HCT116 (cell line): Measurements from ENCODE around the gene CASP12. TPM values are rescaled to one million over a fixed set of nuclear protein-coding genes. Genes with fewer than 3 reads are reported as not detected.

Experiments
- ATAC-seq: fragments of 200-7000 bp; cut with Tn5 transposase; 2 replicates; pipeline ENCODE4 v1.9.1; 2020; ENCODE audit warnings: mild to moderate bottlenecking, moderate library complexity
- BruUV-seq: library from RNA; stranded (reverse); fragments of 400-500 nt; replicated peaks from 2 replicates; lab custom pipeline; 2021; lab: Mats Ljungman, UMichigan
- CTCF ChIA-PET: fragments of 300-600 bp; sonication (Branson Sonifier 250); formaldehyde crosslinking; loops from one replicate; lab custom pipeline; 2021; ENCODE audit warnings: antibody characterized with exemption; lab: Charles Lee
- POLR2A ChIA-PET: fragments of 300-600, 350-600 bp; sonication (Branson Sonifier 250); formaldehyde crosslinking; loops from one replicate; lab custom pipeline; 2021; ENCODE audit warnings: antibody characterized with exemption; lab: Charles Lee
- RAD21 ChIA-PET, 2 experiments: fragments of 300-600 bp; sonication (Branson Sonifier 250); formaldehyde crosslinking; loops; one replicate each; lab custom pipeline; 2023; ENCODE audit warnings: low total read pairs in 2 of 2; ENCODE audit not compliant: uncharacterized antibody in 2 of 2, unreplicated experiment in 2 of 2, low non-redundant PET in 1 of 2; lab: Charles Lee
- DNase-seq: peaks from one replicate; pipeline ENCODE4 v3.0.0-alpha.2; 2010; ENCODE audit warnings: low read depth, low spot score
- H2AFZ ChIP-seq: fragments of 200-600 bp; shearing (Covaris generic), sonication (generic); 2 replicates; pipeline ENCODE4 v1.6.1; 2017; ENCODE audit warnings: low read depth, mixed run types, mixed read lengths, antibody characterized with exemption, low read length; ENCODE audit not compliant: poor library complexity, severe bottlenecking
- H3K27ac ChIP-seq: 2 replicates; pipeline ENCODE4 v1.5.1; 2012; ENCODE audit warnings: low read depth, low read length
- H3K27me3 ChIP-seq: fragments of 200-600 bp; sonication (generic); 2 replicates; pipeline ENCODE4 v1.6.1; 2016; ENCODE audit warnings: mixed run types, low read length, mixed read lengths; ENCODE audit not compliant: insufficient read depth
- H3K36me3 ChIP-seq, 2 experiments: fragments of 200-500 bp in 1 of 2; fragments of 200-600 bp in 1 of 2; sonication (Bioruptor generic) in 1 of 2; sonication (generic) in 1 of 2; 2 replicates each; pipeline versions ENCODE4 v1.5.1 to v1.6.1; 2014 to 2016; ENCODE audit warnings: low read length in 2 of 2, inconsistent platforms in 1 of 2, mixed read lengths in 1 of 2, mixed run types in 1 of 2; ENCODE audit not compliant: insufficient read depth in 2 of 2, control insufficient read depth in 1 of 2
- H3K4me1 ChIP-seq, 2 experiments: fragments of 200-600 bp in 1 of 2; sonication (generic) in 1 of 2; 2 replicates each; pipeline versions ENCODE4 v1.5.1 to v1.6.1; 2012 to 2017; ENCODE audit warnings: low read length in 2 of 2, inconsistent platforms in 1 of 2, mild to moderate bottlenecking in 1 of 2, mixed read lengths in 1 of 2, mixed run types in 1 of 2, moderate library complexity in 1 of 2; ENCODE audit not compliant: insufficient read depth in 2 of 2, control insufficient read depth in 1 of 2
- H3K4me2 ChIP-seq: fragments of 200-600 bp; sonication (generic); 2 replicates; pipeline ENCODE4 v1.6.1; 2017; ENCODE audit warnings: mixed run types, low read length, mixed read lengths
- H3K4me3 ChIP-seq, 2 experiments: fragments of 200-600 bp in 1 of 2; sonication (generic) in 1 of 2; replicated peaks in 1 of 2; 2 replicates each; pipeline ENCODE4 v1.5.1; 2011 to 2016; ENCODE audit warnings: low read length in 2 of 2, control low read depth in 1 of 2, low read depth in 1 of 2, mild to moderate bottlenecking in 1 of 2, mixed read lengths in 1 of 2, mixed run types in 1 of 2
- H3K79me2 ChIP-seq: fragments of 200-600 bp; sonication (generic); 2 replicates; pipeline ENCODE4 v1.6.1; 2017; ENCODE audit warnings: mild to moderate bottlenecking, mixed run types, low read length, moderate library complexity, mixed read lengths; ENCODE audit not compliant: insufficient read depth
- H3K9ac ChIP-seq: fragments of 200-600 bp; sonication (generic); 2 replicates; pipeline ENCODE4 v1.6.1; 2016; ENCODE audit warnings: low read length, mixed read lengths
- H3K9me2 ChIP-seq: fragments of 200-600 bp; sonication (generic), shearing (Covaris generic); 2 replicates; pipeline ENCODE4 v1.6.1; 2017; ENCODE audit warnings: mixed run types, mild to moderate bottlenecking, moderate library complexity; ENCODE audit not compliant: insufficient read depth
- H3K9me3 ChIP-seq, 2 experiments: fragments of 200-500 bp in 1 of 2; fragments of 200-600 bp in 1 of 2; sonication (Bioruptor generic) in 1 of 2; sonication (generic) in 1 of 2; 2 replicates each; pipeline ENCODE4 v1.6.1; 2014 to 2017; ENCODE audit warnings: low read length in 2 of 2, mixed read lengths in 2 of 2, inconsistent platforms in 1 of 2, low read depth in 1 of 2, mild to moderate bottlenecking in 1 of 2, mixed run types in 1 of 2, moderate library complexity in 1 of 2; ENCODE audit not compliant: control insufficient read depth in 1 of 2, insufficient read depth in 1 of 2
- H4K20me1 ChIP-seq: fragments of 200-600 bp; sonication (generic), shearing (Covaris generic); 2 replicates; pipeline ENCODE4 v1.6.1; 2017; ENCODE audit warnings: mixed run types, mild to moderate bottlenecking, moderate library complexity; ENCODE audit not compliant: insufficient read depth
- CBX3 ChIP-seq: IDR thresholded peaks from 2 replicates; pipeline ENCODE4 v1.6.1; 2012; ENCODE audit warnings: low read depth
- CTCF ChIP-seq, 3 experiments: fragments of 200-600 bp in 1 of 3; sonication (generic) in 1 of 3; IDR thresholded peaks in 2 of 3; conservative IDR thresholded peaks in 1 of 3; 2 replicates each; pipeline ENCODE4 v1.5.1; 2012 to 2017; ENCODE audit warnings: low read depth in 2 of 3, low read length in 2 of 3, antibody characterized with exemption in 1 of 3, borderline replicate concordance in 1 of 3, control low read depth in 1 of 3, mild to moderate bottlenecking in 1 of 3, mixed read lengths in 1 of 3, mixed run types in 1 of 3, moderate library complexity in 1 of 3; ENCODE audit not compliant: insufficient read depth in 1 of 3
- EGR1 ChIP-seq: IDR thresholded peaks from 2 replicates; pipeline ENCODE4 v1.6.1; 2012; ENCODE audit warnings: low read depth
- EZH2 ChIP-seq: fragments of 200-600 bp; sonication (generic); IDR thresholded peaks from 2 replicates; pipeline ENCODE4 v1.6.1; 2017; ENCODE audit warnings: antibody characterized with exemption, mixed run types
- MAX ChIP-seq: IDR thresholded peaks from 2 replicates; pipeline ENCODE4 v1.6.1; 2012
- POLR2A ChIP-seq: IDR thresholded peaks from 2 replicates; pipeline ENCODE4 v1.7.0; 2011; ENCODE audit warnings: borderline replicate concordance; ENCODE audit not compliant: insufficient read depth, insufficient read length; ENCODE audit errors: extremely low read depth
- RAD21 ChIP-seq: IDR thresholded peaks from 2 replicates; pipeline ENCODE4 v1.6.1; 2012; ENCODE audit warnings: low read depth, mild to moderate bottlenecking
- SRF ChIP-seq: IDR thresholded peaks from 2 replicates; pipeline ENCODE4 v1.6.1; 2012; ENCODE audit warnings: low read depth
- intact Hi-C: fragments of 100-400 bp; cut with micrococcal nuclease; formaldehyde crosslinking; loops from 2 replicates; pipeline ENCODE4 v1.10.0; 2022
- total RNA-seq: library from RNA; stranded (reverse); gene quantifications from one replicate; pipeline ENCODE4 v1.2.1, GENCODE V29; 2021; ENCODE audit not compliant: unreplicated experiment

The CASP12 gene
- total RNA-seq, 1 experiment from 2014 or later, result not detected

- TF ChIP-seq RAD21, result no peak
- no peak for TF ChIP-seq CBX3
- no peak for TF ChIP-seq SRF
- no peak for TF ChIP-seq CTCF (IDR thresholded peaks at IDR 0.05 in 2 of 3, conservative IDR thresholded peaks at IDR 0.05 in 1 of 3; ENCODE audit: borderline replicate concordance in 1 of 3, insufficient read depth in 1 of 3, low read depth in 2 of 3, low read length in 2 of 3)
Measured at GRCh38 chr11:104856607-104857006, 41.7 kb downstream of the CASP12 start (continued).

GRCh38 chr11:104855965-104856364 lies 42.3 kb downstream of the CASP12 start:
- no TSS peak for BruUV-seq

More at GRCh38 chr11:104855965-104856364, 42.3 kb downstream of the CASP12 start:
- H3K4me3 ChIP-seq, result no peak overlapping the region
- intact Hi-C loops, result no loop called here
- no peak overlapping the region for H3K9ac ChIP-seq
- H3K4me1 ChIP-seq, result no peaks in the 10 kb centered on the region
- ChIA-PET RAD21 (no interaction called here), CTCF (no interaction called here), POLR2A (no interaction called here)
- no peaks in the 10 kb centered on the region for H3K27me3 ChIP-seq
- H3K27ac ChIP-seq, result no peak overlapping the region
- no peaks in the 10 kb centered on the region for H3K9me3 ChIP-seq
- H3K79me2 ChIP-seq, result no peaks in the 10 kb centered on the region
- H3K9me2 ChIP-seq, result no peaks in the 10 kb centered on the region; the same call in 1 of the 2 replicates
- H4K20me1 ChIP-seq, result no peaks in the 10 kb centered on the region
- H3K4me2 ChIP-seq, result no peak overlapping the region
- ATAC-seq (no peak), DNase-seq (no peak)
- no peaks in the 10 kb centered on the region for H3K36me3 ChIP-seq
- H2AFZ ChIP-seq, result no peak overlapping the region
- TF ChIP-seq EGR1, result no peak
- no peak for TF ChIP-seq MAX
- no peak for TF ChIP-seq EZH2
- no peak for TF ChIP-seq POLR2A
